Suppressor macrophage (primary cell): ENCODE results near the gene ROCK1.
A peak's percentile ranks its signal among the peaks of the same experiment; 100 is the strongest.
"Not testable (repeated sequence)": the region's sequence is repeated elsewhere in the genome, so short reads cannot be mapped to it uniquely, and the experiment has no call there.

Experiments
- DNase-seq, 4 experiments: peaks; one replicate each; pipeline ENCODE4 v3.0.0-alpha.2; 2020 to 2022

ROCK1 gene

DNA sequence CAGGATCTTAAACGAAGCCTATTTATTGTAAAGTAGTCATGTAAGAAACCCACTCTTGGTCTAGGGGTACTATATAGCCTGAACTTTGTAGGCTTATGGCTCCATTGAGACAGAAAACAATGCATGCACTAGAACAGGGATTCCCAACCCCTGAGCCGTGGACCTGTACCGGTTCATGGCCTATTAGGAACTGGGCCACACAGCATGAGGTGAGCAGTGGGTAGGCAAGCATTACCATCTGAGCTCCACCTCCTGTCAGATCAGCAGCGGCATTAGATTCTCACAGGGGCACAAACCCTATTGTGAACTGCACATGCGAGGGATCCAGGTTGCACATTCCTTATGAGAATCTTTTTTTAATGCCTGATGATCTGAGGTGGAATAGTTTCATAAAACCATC is 59.2 kb downstream of the ROCK1 start:
- no peak for DNase-seq

DNA sequence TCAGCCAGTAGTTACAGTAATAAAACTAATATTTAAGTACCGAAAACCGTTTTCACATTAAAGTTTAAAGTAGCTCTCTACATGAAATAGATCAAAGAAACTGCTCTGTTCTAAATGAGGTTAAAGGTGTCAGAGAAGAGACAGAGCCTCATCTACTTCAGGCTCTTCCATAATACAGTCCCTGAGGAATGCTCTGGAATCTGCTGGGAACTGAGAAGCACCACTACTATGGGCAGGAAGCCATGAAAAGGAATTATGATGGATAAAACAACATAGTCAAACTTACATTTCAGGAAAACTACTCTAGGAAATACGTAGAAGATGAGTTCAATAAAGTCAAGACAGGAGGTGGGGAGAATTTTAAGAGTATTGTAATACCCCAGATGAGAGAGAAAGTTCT is 60.0 kb downstream of the ROCK1 start:
- DNase-seq = no peak

DNA sequence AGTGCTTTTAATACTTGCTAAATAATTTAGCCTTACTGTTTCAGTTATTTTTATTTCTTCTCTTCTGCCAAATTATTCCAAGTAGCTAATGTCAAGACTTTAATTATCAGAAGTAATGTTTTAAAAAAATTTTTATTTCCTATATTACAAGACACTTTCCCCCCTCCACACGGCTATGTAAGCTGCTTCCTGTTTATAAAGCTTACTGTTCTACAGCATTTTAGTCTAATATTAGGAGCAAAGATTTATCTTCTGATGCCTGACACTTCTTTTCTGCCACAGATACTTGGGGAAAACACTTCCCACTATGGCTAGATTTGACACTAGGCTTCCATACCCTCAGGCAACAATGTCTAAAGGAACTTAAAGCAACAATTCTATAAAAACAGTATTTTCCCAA is 62.3 kb downstream of the ROCK1 start:
- DNase-seq = peak in 1 of 4 experiments; percentile 22

DNA sequence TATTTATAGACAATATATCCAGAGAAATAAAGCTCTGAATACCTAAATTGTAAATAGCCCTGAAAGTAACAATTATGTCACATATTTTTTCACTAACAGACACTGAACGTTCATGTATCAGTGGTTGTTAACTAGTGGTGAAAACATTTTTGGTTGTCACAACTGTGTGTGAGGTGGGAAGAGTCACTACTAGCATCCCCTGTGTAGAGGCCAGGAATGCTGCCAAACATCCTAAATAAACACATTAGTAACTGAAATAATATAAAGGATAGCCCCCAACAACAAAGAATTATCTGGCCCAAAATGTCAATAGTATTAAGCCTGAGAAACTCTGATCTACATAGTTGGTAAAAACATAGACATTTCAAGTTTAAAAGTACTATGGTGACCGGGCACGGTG is 64.5 kb downstream of the ROCK1 start:
- DNase-seq = no peak

DNA sequence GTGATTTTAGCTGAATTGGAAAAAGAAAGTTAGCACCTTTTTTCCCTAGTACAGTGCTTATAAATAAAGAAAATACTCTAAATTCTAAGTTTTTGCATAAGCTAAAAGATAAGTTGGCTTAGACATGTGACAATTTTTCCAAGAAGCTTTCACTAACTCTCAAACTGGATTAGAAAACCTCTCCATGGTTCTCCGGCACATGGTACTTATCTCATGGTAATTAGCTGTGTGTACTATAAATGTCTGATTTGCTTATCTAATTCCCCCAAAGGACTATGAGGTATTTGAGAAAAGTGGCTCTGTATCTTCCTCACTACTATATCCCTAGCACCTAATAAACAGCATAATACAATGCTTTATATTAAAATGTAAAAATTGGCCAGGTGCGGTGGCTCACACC is 71.1 kb downstream of the ROCK1 start:
- no peak for DNase-seq

DNA sequence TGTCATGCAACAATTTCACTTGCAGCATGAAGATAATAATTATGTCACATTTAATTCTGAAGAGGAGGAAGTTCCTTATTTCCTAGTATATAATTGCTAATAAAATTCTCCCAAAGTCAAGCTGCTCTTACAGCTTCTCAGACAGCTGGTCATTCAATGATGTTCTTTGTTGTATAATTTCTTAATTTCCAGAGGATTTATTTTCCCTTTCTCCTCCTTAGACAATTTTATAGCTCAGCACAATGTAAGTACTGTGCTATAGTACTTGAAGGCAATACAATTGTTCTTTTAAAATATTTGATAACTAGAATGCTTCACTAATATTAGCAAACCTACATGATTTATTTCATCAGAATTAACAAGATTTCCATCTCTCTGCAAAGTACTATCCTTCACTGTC is 73.4 kb downstream of the ROCK1 start:
- no peak for DNase-seq

DNA sequence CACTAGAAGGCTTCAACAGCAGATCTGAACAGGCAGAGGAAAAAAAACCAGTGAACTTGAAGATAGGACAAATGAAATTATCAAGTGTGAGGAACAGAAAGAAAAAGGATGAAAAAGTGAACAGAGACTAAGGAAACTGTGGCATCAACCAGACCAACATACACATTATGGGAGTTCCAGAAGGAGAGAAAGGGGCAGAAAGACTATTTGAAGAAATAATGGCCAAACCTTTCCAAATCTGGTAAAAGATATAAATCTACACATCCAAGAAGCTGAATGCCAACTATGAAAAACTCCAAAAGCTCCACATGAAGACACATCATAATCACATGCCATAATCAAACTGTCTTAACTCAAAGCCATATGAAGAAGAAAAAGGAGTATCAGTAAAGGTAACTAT is 79.8 kb downstream of the ROCK1 start:
- DNase-seq = no peak

DNA sequence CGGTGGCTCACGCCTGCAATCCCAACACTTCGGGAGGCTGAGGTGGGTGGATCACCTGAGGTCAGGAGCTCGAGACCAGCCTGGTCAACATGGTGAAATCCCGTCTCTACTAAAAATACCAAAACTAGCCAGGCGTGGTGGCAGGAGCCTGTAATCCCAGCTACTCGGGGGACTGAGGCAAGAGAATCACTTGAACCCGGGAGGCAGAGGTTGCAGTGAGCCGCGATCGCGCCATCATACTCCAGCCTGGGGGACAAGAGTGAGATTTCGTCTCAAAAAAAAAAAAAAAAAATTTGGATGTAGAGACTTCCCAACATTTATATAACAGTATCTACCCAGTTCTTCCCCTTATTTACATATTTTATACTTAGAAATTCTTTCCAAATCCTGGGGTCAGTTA is 93.4 kb downstream of the ROCK1 start:
- not testable (repeated sequence) for DNase-seq

DNA sequence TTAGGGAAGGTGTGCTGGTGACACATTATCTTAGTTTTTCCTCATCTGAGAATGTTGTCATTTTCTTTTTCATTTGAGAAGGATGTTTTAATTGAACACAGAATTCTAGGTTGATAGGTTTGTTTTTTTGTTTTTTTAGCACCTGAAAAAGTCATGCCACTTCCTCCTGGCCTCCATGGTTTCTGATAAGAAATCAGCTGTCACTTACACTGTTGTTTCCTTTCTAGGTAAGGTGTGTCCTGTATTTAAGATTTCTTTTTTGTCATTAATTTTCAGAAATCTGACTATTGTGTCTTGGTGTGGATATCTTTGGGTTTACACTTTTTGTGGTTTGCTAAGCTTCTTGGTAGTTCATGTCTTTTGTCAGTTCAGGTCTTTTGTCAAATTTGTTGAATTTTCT is 99.3 kb downstream of the ROCK1 start:
- DNase-seq = no peak

DNA sequence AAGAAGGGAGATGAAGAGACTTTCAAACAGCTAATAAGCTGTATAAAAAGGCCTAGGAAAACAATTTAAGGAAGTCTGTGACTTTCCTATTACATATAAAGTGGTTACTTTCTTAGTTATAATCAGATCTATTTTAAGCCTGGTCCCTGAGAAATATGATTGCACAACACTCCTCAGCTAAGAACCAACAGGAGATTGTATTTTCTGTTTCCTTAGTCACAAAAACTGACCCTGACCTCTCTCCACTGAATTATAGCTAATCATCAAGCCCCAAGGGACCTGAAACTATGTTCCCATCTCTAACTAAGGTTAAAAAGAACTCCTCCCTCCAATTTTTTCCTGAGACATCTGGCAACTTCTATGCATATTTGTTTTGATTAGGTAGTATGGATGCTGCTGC is 106.9 kb downstream of the ROCK1 start:
- peak; percentile 29 to 72 (median 52) for DNase-seq

DNA sequence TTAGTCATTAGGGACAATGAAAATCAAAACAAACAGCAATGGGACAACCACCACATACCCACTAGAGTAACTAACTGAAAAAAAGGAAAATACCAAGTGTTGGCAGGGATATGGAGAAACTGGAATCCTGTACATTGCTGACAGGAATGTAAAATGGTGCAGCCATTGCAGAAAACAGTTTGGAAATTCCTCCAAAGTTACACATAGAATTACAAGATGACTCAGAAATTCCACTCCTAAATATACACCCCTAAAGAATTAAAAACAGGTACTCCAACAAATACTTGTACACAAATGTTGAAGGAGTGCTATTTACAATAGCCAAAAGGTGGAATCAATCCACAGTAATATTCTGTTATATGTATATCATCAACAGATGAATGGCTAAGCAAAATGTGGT is 110.9 kb downstream of the ROCK1 start:
- DNase-seq = no peak

DNA sequence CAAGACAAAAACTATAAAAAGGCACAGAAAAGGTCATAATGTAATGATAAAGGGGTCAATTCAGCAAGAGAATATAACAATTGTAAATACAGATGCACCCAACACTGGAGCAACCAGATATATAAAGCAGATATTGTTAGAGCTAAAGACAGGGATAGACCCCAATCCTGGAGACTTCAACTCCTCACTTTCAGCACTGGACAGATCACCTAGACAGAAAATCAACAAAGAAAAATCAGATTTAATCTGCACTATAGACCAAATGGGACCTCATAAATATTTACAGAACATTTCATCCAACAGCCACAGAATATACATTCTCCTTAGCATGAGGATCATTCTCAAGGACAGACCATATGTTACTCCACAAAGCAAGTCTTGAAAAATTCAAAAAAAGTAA is 114.2 kb downstream of the ROCK1 start:
- DNase-seq = no peak

DNA sequence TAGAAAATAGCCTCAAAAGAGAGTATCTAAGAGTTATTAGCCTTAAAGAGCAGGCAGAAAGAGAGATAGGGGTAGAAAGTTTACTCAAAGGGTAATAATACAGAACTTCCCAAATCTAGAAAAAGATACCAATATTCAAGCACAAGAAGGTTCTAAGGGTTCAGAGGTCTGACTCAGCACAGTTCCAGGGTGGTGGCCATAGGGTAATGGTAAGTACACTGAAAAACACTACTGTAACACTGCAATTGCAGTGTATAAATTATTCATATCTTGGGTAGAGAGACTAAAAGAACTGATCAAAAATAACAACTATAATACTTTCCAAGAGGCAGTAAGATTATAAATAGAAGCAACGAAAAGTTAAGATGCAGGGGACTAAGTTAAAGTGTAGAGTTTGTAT is 115.2 kb downstream of the ROCK1 start:
- no peak for DNase-seq

DNA sequence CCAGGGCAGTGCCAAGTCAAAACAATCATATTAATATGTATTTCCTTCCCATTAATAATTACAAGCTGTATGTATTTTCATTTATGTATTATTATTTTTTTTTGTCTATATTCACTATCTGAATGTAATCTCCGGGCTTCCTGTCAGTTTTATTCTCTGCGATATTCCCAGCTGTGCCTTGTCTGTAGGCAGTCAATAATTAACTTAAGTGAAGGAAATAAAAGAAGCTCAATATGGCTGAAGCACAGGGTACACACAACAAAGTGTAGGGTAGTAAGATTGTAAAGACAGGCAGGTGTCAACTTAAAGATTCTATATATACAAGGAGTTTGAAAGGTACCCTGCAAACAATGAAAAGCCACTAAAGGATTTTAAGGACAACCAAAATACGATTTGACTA is 122.9 kb downstream of the ROCK1 start:
- DNase-seq = no peak

DNA sequence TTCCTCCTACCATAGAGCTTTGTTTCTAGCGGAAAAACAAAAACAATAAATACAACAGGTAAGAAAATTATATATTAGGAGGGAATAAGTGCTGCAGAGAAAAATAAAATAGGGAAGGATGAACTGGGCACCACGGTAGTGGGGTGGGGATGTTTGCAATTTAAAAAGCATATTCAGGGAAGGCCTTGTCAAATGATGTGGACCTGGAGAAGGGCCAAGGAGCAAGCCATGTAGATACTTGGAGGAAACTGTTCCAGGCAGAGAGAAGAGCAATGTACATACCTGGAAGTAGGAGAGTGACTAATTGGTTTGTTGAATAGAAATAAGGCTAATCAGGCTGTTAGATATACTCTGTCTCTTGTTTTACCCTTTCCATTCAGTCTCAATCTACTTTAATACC is 136.5 kb downstream of the ROCK1 start:
- DNase-seq = no peak

DNA sequence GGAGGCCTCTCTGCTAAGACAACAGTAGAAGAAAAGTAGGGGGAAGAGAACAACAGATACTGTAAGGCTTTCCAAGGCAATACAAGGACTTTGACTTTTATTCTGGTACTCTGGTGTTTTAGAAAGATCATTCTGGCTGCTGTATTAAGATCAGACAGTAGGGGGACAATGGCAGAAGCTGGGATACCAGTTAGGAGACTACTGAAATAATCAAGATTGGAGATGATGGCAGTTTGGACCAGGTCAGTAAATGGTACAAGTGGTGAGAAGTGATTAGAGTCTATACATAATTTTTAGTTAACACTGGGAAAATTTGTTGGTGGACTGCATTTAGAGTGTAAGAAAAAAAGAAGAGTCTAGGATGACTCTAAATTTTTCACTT is 139.7 kb downstream of the ROCK1 start:
- peak in 3 of 4 experiments; percentile 19 to 48 (median 30) for DNase-seq

DNA sequence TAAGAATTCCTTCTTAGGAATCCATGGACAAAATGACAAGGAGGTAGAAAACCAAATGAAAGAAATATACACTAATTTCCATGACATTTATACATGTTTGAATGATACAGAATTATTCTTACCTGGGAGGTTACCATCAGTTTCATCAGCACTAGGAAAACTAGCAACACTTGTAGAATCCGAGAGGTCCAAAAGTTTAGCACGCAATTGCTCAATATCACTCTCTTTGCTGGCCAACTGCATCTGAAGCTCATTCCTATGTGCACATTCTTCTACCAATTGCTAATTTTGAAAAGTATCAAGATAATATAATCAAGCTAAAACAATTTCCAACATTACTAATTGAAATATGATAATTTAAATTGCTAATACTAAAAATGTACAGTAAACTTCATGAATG is 144.8 kb downstream of the ROCK1 start:
- DNase-seq = no peak

DNA sequence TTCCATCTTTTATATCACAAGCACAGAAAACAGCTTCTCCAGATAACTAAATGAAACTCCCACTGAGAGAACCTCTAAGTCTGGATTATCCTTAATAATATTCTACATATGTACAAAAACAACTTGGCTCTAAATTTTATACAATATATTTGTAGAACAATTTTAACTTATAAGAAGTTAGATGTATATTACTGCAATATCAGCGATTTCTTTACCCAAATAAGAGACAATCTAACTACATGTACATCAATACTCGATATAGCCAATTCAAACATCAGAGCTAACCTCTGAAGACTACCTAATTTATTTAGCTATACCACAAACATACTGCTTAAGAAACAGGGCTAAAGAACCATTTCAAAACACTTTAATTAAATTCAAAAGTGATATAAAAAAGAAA is 148.6 kb downstream of the ROCK1 start:
- no peak for DNase-seq

DNA sequence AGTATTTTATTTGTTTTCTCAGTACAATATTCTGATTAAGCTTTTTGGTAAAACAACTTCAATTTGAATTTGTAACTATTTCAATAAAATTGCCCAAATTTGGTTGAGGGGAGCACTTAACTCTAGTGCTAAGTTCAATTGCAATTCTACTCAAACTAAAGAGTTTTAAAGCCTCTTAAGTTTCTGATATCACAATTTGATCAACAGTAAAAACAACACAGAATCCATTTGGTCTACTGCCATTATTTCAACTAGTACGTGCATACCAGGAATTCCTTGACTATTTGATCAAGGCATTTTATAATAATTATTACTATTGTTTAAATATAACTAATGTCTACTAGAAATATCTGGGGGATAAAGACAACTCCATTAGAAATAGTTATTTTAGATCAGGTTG is 150.9 kb downstream of the ROCK1 start:
- DNase-seq = no peak

DNA sequence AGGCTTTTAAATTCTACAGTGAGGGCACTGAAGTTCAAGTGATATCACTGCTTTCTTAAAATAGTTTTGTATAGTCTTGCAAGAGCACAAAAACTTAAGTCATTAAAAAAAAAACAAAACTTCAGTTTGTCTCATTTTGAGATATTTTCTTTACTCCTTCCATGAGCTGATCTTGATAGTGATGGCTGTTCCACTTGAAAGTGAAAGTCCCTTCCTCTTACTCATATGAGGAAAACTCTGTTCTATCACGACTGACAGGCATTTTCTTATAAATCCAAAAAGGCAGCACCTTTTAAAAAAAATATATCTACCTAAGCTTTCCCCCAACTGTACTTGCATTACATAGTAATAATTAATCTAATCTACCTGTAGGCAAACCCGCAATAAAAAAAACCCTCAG is 160.8 kb downstream of the ROCK1 start:
- DNase-seq = not testable (repeated sequence)
